GM12891 (cell line): ENCODE measurements around the gene GBF1. TPM values are rescaled to one million over a fixed set of nuclear protein-coding genes. Genes with fewer than 3 reads are reported as not detected.
A peak's percentile ranks its signal among the peaks of the same experiment; 100 is the strongest.
"Not testable (repeated sequence)": the region's sequence is repeated elsewhere in the genome, so short reads cannot be mapped to it uniquely, and the experiment has no call there.

ENCODE experiments used
- DNase-seq: peaks from one replicate; pipeline ENCODE4 v3.0.0; 2011; ENCODE audit warnings: low spot score; ENCODE audit not compliant: insufficient read length
- FAIRE-seq: peaks from 2 replicates; lab custom pipeline; 2011; peaks lifted over from hg19 to GRCh38; lab: Jason Lieb, UNC
- PAX5 ChIP-seq: IDR thresholded peaks from 2 replicates; pipeline ENCODE4 v1.6.1; 2011; ENCODE audit warnings: low read length, moderate library complexity, mild to moderate bottlenecking; ENCODE audit not compliant: insufficient read depth, severe bottlenecking
- POLR2A ChIP-seq: IDR thresholded peaks from 2 replicates; pipeline ENCODE4 v1.6.1; 2011; ENCODE audit warnings: low read depth, low read length, control low read depth
- POLR2AphosphoS5 ChIP-seq: IDR thresholded peaks from 2 replicates; pipeline ENCODE4 v1.6.1; 2011; ENCODE audit warnings: low read depth, low read length, control low read depth
- POU2F2 ChIP-seq: IDR thresholded peaks from 2 replicates; pipeline ENCODE4 v1.6.1; 2011; ENCODE audit warnings: low read depth, mild to moderate bottlenecking, control low read depth, low read length, moderate library complexity
- SPI1 ChIP-seq: IDR thresholded peaks from 2 replicates; pipeline ENCODE4 v1.6.1; 2011; ENCODE audit warnings: low read depth, low read length, control low read depth
- TAF1 ChIP-seq: IDR thresholded peaks from 2 replicates; pipeline ENCODE4 v1.6.1; 2011; ENCODE audit warnings: low read depth, low read length, control low read depth
- polyA plus RNA-seq: library from polyadenylated mRNA; unstranded; fragments of >200 nt; gene quantifications from one replicate; pipeline ENCODE4 v1.2.1, GENCODE V29; 2012; ENCODE audit warnings: low read depth, missing spikeins, inconsistent platforms; ENCODE audit not compliant: missing spikeins

Gene GBF1, protein sequence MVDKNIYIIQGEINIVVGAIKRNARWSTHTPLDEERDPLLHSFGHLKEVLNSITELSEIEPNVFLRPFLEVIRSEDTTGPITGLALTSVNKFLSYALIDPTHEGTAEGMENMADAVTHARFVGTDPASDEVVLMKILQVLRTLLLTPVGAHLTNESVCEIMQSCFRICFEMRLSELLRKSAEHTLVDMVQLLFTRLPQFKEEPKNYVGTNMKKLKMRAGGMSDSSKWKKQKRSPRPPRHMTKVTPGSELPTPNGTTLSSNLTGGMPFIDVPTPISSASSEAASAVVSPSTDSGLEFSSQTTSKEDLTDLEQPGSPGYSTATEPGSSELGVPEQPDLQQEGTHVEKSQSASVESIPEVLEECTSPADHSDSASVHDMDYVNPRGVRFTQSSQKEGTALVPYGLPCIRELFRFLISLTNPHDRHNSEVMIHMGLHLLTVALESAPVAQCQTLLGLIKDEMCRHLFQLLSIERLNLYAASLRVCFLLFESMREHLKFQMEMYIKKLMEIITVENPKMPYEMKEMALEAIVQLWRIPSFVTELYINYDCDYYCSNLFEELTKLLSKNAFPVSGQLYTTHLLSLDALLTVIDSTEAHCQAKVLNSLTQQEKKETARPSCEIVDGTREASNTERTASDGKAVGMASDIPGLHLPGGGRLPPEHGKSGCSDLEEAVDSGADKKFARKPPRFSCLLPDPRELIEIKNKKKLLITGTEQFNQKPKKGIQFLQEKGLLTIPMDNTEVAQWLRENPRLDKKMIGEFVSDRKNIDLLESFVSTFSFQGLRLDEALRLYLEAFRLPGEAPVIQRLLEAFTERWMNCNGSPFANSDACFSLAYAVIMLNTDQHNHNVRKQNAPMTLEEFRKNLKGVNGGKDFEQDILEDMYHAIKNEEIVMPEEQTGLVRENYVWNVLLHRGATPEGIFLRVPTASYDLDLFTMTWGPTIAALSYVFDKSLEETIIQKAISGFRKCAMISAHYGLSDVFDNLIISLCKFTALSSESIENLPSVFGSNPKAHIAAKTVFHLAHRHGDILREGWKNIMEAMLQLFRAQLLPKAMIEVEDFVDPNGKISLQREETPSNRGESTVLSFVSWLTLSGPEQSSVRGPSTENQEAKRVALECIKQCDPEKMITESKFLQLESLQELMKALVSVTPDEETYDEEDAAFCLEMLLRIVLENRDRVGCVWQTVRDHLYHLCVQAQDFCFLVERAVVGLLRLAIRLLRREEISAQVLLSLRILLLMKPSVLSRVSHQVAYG (N-terminal part only)
- polyA plus RNA-seq: 22.7 TPM

DNA sequence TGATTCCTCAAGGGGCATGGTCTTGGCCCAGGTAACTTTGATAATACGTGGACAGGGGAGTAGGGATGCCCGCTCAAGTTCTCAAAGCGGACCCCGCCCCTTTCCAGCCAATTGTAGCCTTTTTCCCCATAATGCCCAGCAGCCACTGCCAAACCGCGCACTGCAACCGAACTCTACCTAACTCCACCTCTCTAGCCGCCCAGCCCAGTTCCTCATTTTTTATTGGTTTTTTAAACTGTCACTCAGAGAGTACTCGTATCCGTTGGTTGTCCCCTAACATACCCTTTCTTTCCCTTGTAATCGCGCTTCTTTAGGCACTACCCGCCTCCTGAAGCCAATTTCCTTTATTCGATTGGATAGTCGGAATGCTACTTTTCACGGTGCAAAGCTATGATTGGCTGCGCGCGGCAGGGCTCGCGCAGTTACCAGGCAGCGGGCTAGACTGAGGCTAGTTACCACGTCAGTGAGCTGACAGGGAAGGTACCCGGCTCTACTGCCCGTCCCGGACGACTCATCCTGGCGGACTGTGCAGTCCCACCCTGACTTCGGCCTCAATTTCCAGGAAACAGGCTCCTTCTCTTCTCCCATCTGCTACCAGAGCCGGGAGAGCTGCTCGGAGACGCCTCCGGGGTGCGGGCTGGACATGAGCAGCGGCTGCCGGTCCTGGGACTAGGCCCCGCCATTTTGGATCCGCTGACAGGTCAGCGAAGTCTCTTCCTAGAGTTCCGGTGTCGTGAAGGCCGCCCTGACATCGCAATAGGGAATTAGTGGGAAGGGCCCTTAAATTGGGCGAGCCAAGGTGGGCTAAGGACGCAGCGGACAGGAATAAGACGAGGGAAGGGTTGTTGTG, at the start of gene GBF1:
Gene GBF1 (plus strand): TSS at position 451 of the 850 bp plus-strand sequence. CDS start 13,407 bp downstream, outside the sequence.
- peak; percentile 80 for DNase-seq
- peak; percentile 85 for TF ChIP-seq SPI1
- TF ChIP-seq POLR2AphosphoS5: peak; percentile 97
- no peak for TF ChIP-seq PAX5
- no peak for TF ChIP-seq POU2F2
- TF ChIP-seq POLR2A: peak; percentile 94
- TF ChIP-seq TAF1: peak; percentile 84
- peak; percentile 98 for FAIRE-seq

- TF ChIP-seq PAX5 (no peak), SPI1 (no peak), POLR2AphosphoS5 (no peak), POU2F2 (no peak), TAF1 (no peak), POLR2A (no peak)
- FAIRE-seq (no peak), DNase-seq (no peak)
Observed at GRCh38 chr10:102196893-102197292, 48.4 kb upstream of the GBF1 start.

- no peak for TF ChIP-seq TAF1
- TF ChIP-seq SPI1: no peak
- TF ChIP-seq POLR2AphosphoS5: no peak
- no peak for TF ChIP-seq POU2F2
- no peak for TF ChIP-seq POLR2A
- TF ChIP-seq PAX5: no peak
- FAIRE-seq (no peak), DNase-seq (no peak)
Observed at GRCh38 chr10:102198027-102198426, 47.3 kb upstream of the GBF1 start.

- DNase-seq: no peak
- FAIRE-seq: no peak
- TF ChIP-seq SPI1: no peak
- no peak for TF ChIP-seq POLR2A
- TF ChIP-seq POLR2AphosphoS5: no peak
- no peak for TF ChIP-seq POU2F2
- TF ChIP-seq TAF1: no peak
- TF ChIP-seq PAX5: no peak
Observed at GRCh38 chr10:102200751-102201640, 44.3 kb upstream of the GBF1 start.

GRCh38 chr10:102202386-102202785, 42.9 kb upstream of the GBF1 start:
- DNase-seq: no peak
- TF ChIP-seq PAX5 (no peak), POLR2A (no peak), POLR2AphosphoS5 (no peak), POU2F2 (no peak), SPI1 (no peak), TAF1 (no peak)
- no peak for FAIRE-seq

DNA sequence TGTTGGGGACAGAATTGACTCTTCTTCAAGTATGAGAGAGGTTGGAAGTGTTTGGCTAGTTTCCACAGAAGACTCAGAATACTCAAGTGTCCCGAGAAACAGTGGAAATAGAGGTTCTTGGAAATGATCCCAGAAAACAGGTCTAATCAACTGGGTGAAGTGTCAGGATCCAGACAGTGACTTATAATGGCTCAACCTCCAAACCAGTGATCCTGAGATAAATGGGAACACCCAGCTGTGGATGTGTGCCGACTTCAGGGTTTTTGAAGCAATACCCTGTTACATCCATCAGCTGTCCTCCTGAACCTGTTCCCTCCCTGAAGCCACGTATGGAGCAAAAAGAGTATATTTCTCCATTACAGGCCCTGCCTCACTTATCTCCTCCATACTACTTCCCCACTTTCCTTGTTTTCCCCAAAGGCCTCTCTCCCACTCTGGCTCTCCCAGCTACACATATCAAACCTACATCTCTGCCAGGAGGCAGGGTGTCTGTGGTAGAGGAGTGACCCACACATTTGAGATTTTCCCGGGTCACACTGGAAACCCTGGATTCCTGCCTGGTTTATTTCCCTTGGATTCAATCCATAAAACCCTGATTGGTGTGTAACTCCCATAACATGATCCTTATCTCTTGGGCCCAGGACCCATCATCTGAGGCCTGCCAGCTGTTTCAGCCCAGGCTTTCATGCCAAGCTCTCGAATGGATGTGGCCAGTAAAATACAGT, 36.9 kb upstream of the GBF1 start:
- DNase-seq (no peak), FAIRE-seq (no peak)
- TF ChIP-seq SPI1: no peak
- no peak for TF ChIP-seq TAF1
- TF ChIP-seq POU2F2: no peak
- no peak for TF ChIP-seq POLR2AphosphoS5
- TF ChIP-seq POLR2A: no peak
- TF ChIP-seq PAX5: no peak

- DNase-seq (no peak), FAIRE-seq (no peak)
- TF ChIP-seq TAF1 (no peak), POLR2AphosphoS5 (no peak), PAX5 (no peak), POU2F2 (no peak)
Observed at GRCh38 chr10:102211615-102212299, 33.6 kb upstream of the GBF1 start.

GRCh38 chr10:102213599-102213998, 31.7 kb upstream of the GBF1 start:
- not testable (repeated sequence) for DNase-seq, FAIRE-seq
